Measurements from ENCODE around the gene DPYSL5. TPM values are rescaled to one million over a fixed set of nuclear protein-coding genes. Genes with fewer than 3 reads are reported as not detected.
A peak's percentile ranks its signal among the peaks of the same experiment; 100 is the strongest.

Gene DPYSL5
- polyA plus RNA-seq, 1 donor, result 7.1 TPM

DNA sequence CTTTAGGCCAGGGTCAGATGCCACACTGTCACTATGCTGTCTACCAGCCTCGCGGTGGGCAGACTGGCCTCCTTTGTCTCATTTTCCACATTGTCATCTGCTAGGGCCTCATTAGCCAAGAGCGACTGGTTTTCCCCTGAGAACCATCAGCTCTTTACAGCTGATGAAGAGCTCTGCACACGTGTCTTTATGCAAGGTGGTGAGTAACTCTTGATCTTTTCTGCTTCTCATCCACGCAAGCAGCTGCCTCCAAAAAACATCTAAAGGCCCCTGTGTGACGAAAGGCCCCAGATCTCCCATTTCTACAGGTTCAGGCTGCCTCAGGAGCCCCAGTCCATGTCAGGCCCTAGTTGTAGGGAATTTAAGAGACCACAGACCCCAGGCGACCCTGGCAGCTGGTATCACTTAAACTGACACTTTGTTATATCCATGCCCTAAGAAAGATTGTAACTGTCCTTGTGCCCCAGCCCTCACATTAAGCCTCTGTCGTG lies 52.9 kb downstream of the DPYSL5 start:
- no peaks in the 10 kb centered on the region for H3K36me3 ChIP-seq (ENCODE audit: control insufficient read depth, insufficient read depth, low read length)
- DNase-seq, result no peak
- H3K4me1 ChIP-seq (ENCODE audit: control insufficient read depth, insufficient read depth, low read length), result no peaks in the 10 kb centered on the region
- no peaks in the 10 kb centered on the region for H3K9me3 ChIP-seq (ENCODE audit: control insufficient read depth, low read depth, low read length)
- peaks cover 12% of the 10 kb centered on the region for H3K27me3 ChIP-seq (ENCODE audit: control insufficient read depth, insufficient read depth, low read length)
- H3K27ac ChIP-seq (ENCODE audit: low read length), result no peak overlapping the region
- no peak overlapping the region for H3K4me3 ChIP-seq (ENCODE audit: low read length)
- 29% methylated on average over 1 of the region's 8 CpGs for WGBS (ENCODE audit: insufficient coverage, low lambda C conversion rate)

DNA sequence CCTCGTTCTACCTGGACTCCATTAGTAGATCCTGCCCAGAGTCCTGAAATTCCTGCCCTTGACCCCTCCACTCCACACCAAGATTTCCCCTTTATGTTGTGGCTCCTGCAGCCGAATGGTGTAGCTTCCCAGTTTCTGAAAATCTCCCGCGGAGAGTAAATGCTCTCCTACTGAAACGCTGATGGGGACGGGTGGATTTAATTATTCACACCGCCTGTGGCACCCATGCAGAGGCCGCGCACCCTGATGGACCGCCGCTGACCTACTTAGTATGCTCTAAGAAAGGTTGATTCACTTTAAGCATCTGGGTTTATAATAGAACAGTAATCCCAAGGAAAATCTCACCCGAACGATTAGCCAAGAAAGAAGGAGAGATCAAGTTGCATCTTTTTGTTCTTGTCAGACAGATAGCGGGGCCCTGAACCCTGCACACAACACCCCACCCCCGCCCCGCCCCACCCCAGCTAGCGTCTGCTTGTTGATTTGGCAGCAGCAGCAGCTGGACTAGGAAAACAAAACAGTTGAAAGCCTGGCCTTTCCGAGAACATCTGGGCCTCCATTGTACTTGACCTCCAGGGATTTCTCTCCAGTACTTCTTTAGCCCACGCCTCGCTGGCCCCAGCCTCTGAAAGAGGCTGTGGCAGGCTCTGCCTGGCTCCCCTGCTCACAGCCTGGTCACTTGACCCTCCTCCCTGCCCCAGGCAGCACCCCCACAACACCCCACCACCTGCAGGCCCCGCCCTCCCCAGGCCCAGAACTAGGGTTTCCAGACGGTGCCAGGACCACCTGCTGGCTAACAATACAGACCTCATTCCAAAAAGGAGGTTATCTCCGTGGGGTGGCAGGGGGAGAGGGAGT lies 53.6 kb downstream of the DPYSL5 start:
- Histone ChIP-seq H3K27ac (ENCODE audit: low read length) (no peak overlapping the region), H3K9me3 (ENCODE audit: control insufficient read depth, low read depth, low read length) (no peaks in the 10 kb centered on the region), H3K4me1 (ENCODE audit: control insufficient read depth, insufficient read depth, low read length) (no peaks in the 10 kb centered on the region), H3K4me3 (ENCODE audit: low read length) (no peak overlapping the region), H3K36me3 (ENCODE audit: control insufficient read depth, insufficient read depth, low read length) (no peaks in the 10 kb centered on the region), H3K27me3 (ENCODE audit: control insufficient read depth, insufficient read depth, low read length) (peaks cover 12% of the 10 kb centered on the region)
- DNase-seq, result no peak
- 38% methylated on average over 1 of the region's 23 CpGs for WGBS (ENCODE audit: insufficient coverage, low lambda C conversion rate)

DNA sequence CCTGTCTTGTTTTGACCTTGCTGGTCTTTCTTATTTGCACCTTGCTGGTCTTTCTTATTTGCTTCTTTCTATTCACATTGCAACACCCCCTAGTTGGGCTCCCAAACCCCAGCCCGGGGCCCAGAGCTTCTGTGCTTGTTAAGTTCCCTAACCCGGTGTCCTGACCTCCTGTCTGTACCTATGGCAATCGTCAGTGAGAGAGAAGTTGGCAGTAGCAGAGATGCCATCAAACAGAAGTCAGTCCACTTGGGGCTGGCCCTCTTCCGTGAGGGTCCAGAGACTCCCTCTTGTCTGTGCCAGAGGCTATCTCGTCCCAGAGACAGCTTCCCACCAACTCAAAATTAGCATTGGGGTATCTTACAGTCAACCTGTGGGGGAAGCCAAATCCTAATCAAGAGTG lies 55.7 kb downstream of the DPYSL5 start:
- Histone ChIP-seq H3K36me3 (ENCODE audit: control insufficient read depth, insufficient read depth, low read length) (no peaks in the 10 kb centered on the region), H3K4me1 (ENCODE audit: control insufficient read depth, insufficient read depth, low read length) (no peaks in the 10 kb centered on the region), H3K27me3 (ENCODE audit: control insufficient read depth, insufficient read depth, low read length) (peaks cover 15% of the 10 kb centered on the region), H3K4me3 (ENCODE audit: low read length) (no peak overlapping the region), H3K9me3 (ENCODE audit: control insufficient read depth, low read depth, low read length) (no peaks in the 10 kb centered on the region), H3K27ac (ENCODE audit: low read length) (no peak overlapping the region)
- no peak for DNase-seq
- WGBS (ENCODE audit: insufficient coverage, low lambda C conversion rate), result no CpG with 5 or more reads among the region's 5 CpGs

DNA sequence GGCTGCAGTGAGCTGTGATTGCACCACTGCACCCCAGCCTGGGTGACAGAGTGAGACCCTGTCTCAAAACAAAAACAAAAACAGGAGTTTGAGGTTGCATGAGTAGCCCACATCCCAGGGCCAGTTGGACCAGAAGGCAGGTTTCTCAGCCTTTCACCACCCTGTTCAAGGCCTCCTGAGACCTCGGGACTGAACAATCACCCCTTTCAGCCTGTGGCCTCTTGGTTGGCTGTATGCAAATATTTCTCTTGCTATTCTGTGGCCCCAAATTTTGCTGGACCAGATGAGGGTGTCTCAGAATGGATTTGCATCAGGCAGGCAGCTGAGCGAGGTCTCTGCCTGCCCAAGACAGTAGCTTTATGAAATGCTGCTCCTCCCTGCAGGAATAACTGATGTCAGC lies 56.9 kb downstream of the DPYSL5 start:
- Histone ChIP-seq H3K9me3 (ENCODE audit: control insufficient read depth, low read depth, low read length) (no peaks in the 10 kb centered on the region), H3K27me3 (ENCODE audit: control insufficient read depth, insufficient read depth, low read length) (peaks cover 18% of the 10 kb centered on the region)

DNA sequence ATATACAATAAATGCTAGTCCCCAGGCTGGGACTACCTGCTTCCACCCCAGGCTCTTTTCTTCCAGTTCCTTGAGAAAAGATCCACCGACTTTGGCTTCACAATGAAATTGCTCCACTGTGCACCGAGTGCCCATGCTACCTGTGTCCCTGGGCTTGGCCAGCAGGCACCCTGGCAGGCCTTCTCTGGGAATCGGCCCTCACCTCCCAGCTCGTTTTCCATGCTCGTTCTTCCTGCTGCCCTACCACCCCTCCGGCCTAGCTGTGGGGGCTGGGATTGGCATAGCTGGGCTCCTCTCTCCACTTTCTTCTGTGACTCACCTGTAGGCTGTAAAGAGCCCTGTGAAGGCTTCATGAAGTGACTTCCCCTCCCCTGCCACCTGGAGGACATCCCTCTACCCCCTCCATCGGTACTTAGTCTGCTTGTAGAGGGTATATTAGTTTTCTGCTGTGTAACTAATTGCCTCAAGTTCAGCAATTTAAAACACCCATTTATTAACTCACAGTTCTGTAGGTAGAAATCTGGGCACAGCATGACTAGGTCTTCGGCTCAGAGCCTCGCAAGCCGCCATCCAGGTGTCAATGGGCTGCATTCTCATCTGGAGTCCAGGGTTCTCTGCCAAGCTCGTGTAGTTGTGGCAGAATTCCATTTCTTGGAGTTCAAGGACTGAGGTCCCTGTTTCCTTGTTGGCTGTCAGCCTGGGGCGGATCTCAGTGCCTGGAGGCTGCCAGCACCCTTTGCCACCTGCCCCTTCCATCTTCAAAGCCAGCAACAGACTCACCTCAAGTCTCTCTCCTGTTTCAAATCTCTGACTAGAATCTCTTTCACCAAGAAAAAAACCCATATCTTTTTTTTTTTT lies 57.6 kb downstream of the DPYSL5 start:
- no peak overlapping the region for H3K4me3 ChIP-seq (ENCODE audit: low read length)
- no peaks in the 10 kb centered on the region for H3K9me3 ChIP-seq (ENCODE audit: control insufficient read depth, low read depth, low read length)
- H3K36me3 ChIP-seq (ENCODE audit: control insufficient read depth, insufficient read depth, low read length), result no peaks in the 10 kb centered on the region
- DNase-seq, result no peak
- no peak overlapping the region for H3K27ac ChIP-seq (ENCODE audit: low read length)
- H3K4me1 ChIP-seq (ENCODE audit: control insufficient read depth, insufficient read depth, low read length), result no peaks in the 10 kb centered on the region
- H3K27me3 ChIP-seq (ENCODE audit: control insufficient read depth, insufficient read depth, low read length), result peaks cover 18% of the 10 kb centered on the region
- WGBS (ENCODE audit: insufficient coverage, low lambda C conversion rate), result no CpG with 5 or more reads among the region's 12 CpGs

More for the DNA sequence above, 56.9 kb downstream of the DPYSL5 start:
- H3K4me1 ChIP-seq (ENCODE audit: control insufficient read depth, insufficient read depth, low read length), result no peaks in the 10 kb centered on the region
- H3K27ac ChIP-seq (ENCODE audit: low read length), result no peak overlapping the region
- H3K4me3 ChIP-seq (ENCODE audit: low read length), result no peak overlapping the region
- no peaks in the 10 kb centered on the region for H3K36me3 ChIP-seq (ENCODE audit: control insufficient read depth, insufficient read depth, low read length)
- WGBS (ENCODE audit: insufficient coverage, low lambda C conversion rate), result no CpG with 5 or more reads among the region's 2 CpGs
- no peak for DNase-seq

DNA sequence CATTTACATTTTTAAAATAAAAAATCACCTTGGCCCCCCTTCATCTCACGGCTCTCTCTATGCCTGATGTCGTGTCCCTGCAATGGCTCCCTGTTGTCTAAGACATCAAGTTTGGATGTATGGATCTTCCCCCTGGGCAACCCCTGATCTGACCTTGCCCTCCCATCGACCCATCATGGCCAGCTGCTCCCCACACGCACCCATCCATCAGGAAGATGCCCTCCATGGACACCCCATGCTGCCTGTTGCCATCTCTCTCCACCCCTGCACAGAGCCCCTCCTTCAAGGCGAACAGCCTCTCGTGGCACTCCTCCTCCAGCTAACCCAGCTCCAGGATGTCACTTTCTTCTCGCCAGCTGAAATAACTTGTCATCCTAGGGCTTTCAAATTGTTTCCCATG lies 59.5 kb downstream of the DPYSL5 start:
- H3K4me1 ChIP-seq (ENCODE audit: control insufficient read depth, insufficient read depth, low read length), result no peaks in the 10 kb centered on the region
- no peak for DNase-seq
- H3K27me3 ChIP-seq (ENCODE audit: control insufficient read depth, insufficient read depth, low read length), result peaks cover 20% of the 10 kb centered on the region
- WGBS (ENCODE audit: insufficient coverage, low lambda C conversion rate), result 100% methylated on average over 2 of the region's 7 CpGs
- H3K4me3 ChIP-seq (ENCODE audit: low read length), result no peak overlapping the region
- no peaks in the 10 kb centered on the region for H3K36me3 ChIP-seq (ENCODE audit: control insufficient read depth, insufficient read depth, low read length)
- H3K27ac ChIP-seq (ENCODE audit: low read length), result no peak overlapping the region
- H3K9me3 ChIP-seq (ENCODE audit: control insufficient read depth, low read depth, low read length), result no peaks in the 10 kb centered on the region

DNA sequence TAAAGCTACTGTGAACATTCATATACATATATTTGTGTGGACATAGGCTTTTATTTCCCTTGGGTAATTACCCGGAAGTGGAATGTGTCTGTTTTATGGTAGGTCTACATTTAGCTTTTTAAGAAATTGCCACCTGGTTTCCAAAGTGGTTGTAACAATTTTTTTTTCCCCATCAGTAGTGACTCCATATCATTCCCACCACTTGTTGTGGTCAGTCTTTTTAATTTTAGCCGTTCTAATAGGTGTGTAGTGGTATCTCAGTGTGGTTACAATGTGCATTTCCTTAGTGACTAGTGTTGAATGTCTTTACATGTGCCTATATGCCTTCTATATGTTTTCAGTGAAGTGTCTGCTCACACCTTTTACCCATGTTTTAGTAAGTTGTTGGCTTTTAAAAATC lies 62.2 kb downstream of the DPYSL5 start:
- Histone ChIP-seq H3K36me3 (ENCODE audit: control insufficient read depth, insufficient read depth, low read length) (no peaks in the 10 kb centered on the region), H3K4me3 (ENCODE audit: low read length) (no peak overlapping the region), H3K27me3 (ENCODE audit: control insufficient read depth, insufficient read depth, low read length) (peaks cover 44% of the 10 kb centered on the region), H3K27ac (ENCODE audit: low read length) (no peak overlapping the region), H3K4me1 (ENCODE audit: control insufficient read depth, insufficient read depth, low read length) (no peaks in the 10 kb centered on the region), H3K9me3 (ENCODE audit: control insufficient read depth, low read depth, low read length) (no peaks in the 10 kb centered on the region)
- no CpG with 5 or more reads among the region's 2 CpGs for WGBS (ENCODE audit: insufficient coverage, low lambda C conversion rate)
- no peak for DNase-seq

DNA sequence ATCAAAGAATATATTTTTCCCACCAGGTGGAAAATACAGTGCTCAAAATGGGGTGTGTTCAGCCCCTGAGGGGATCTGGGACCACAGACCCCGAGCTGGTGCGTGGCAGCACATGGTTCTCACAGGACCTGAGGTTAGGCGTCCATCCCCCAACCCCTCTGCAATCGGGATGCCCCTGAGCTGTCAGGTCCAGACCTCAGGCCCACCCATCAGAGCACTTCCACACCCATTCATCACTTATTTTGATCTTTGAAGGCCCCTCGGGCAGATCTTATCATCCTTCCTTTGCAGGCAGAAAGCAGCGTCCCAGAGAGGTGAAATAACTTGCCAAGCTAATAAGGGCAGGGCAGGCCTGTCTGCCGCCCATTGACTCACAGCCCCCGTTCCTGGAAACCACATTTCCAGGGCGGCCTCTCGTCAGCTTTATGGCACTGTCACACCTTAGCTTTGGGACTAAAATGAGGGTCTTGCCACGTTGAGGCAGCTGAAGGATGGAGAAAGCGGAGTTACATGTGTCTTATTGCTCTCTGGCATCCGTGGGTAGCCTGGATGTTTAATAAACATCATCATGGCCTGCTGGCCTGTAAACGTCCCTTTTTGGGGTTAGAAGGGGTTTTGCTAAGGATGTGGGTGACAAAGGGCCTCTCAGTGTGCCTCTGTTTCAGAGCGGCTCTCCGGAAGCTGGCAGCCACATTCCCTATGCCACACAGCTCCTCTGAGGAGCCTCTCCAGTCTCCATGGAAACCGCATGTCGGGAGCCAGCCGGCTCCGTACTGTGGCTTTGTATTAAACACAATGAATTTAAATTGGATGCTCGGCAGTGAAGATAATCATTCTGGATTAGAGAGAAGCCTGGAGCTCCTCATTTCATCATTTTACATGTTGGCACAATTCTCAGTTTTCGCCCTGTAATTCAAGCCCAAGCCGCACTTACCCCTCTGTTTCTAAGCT lies 64.3 kb downstream of the DPYSL5 start:
- 80% methylated on average over 1 of the region's 23 CpGs for WGBS (ENCODE audit: insufficient coverage, low lambda C conversion rate)

DNA sequence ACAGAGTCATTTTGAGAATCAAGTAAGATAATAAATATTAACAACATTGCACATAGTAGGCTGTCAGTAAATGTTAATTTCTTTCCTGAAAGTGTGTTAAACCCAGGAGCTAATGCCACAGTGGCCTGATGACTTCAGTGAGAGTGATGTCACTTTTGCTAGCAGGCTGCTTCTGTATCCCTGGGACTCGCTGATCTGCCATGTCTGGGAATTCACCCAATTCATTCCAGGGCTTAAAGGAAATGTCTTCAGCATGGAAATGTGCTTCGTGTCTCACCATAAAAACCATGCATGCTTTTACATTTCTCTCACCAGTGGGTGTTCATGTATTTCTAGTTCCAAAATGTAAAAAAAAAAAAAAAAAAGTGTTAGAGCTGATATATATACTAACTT lies 65.7 kb downstream of the DPYSL5 start:
- no CpG with 5 or more reads among the region's 2 CpGs for WGBS (ENCODE audit: insufficient coverage, low lambda C conversion rate)
- H3K36me3 ChIP-seq (ENCODE audit: control insufficient read depth, insufficient read depth, low read length), result no peaks in the 10 kb centered on the region
- no peak overlapping the region for H3K27ac ChIP-seq (ENCODE audit: low read length)
- no peak for DNase-seq
- H3K9me3 ChIP-seq (ENCODE audit: control insufficient read depth, low read depth, low read length), result no peaks in the 10 kb centered on the region
- H3K4me1 ChIP-seq (ENCODE audit: control insufficient read depth, insufficient read depth, low read length), result no peaks in the 10 kb centered on the region
- H3K4me3 ChIP-seq (ENCODE audit: low read length), result no peak overlapping the region
- H3K27me3 ChIP-seq (ENCODE audit: control insufficient read depth, insufficient read depth, low read length), result peaks cover 48% of the 10 kb centered on the region

More for the DNA sequence above, 64.3 kb downstream of the DPYSL5 start:
- Histone ChIP-seq H3K36me3 (ENCODE audit: control insufficient read depth, insufficient read depth, low read length) (no peaks in the 10 kb centered on the region), H3K9me3 (ENCODE audit: control insufficient read depth, low read depth, low read length) (no peaks in the 10 kb centered on the region), H3K27me3 (ENCODE audit: control insufficient read depth, insufficient read depth, low read length) (peaks cover 54% of the 10 kb centered on the region), H3K27ac (ENCODE audit: low read length) (peak overlapping the region; percentile 8), H3K4me3 (ENCODE audit: low read length) (no peak overlapping the region), H3K4me1 (ENCODE audit: control insufficient read depth, insufficient read depth, low read length) (no peaks in the 10 kb centered on the region)
- no peak for DNase-seq

All from large intestine (tissue), 3 donors.